Activated CD4-positive, alpha-beta memory T cell treated with anti-CD3 and anti-CD28 coated beads for 36 hours (primary cell): ENCODE measurements around the gene KAT7. TPM values are rescaled to one million over a fixed set of nuclear protein-coding genes. Genes with fewer than 3 reads are reported as not detected.
A peak's percentile ranks its signal among the peaks of the same experiment; 100 is the strongest.

ENCODE experiments used
- CTCF ChIA-PET: fragments of 350-600 bp; sonication (Branson Sonifier 250); formaldehyde crosslinking; loops from one replicate; lab custom pipeline; 2021; ENCODE audit warnings: antibody characterized with exemption, inconsistent platforms; lab: Charles Lee
- POLR2A ChIA-PET: fragments of 350-600 bp; sonication (Branson Sonifier 250); formaldehyde crosslinking; loops from one replicate; lab custom pipeline; 2021; ENCODE audit warnings: antibody characterized with exemption; lab: Charles Lee
- DNase-seq: peaks from one replicate; pipeline ENCODE4 v3.0.0-alpha.2; 2020
- H3K27ac Mint-ChIP-seq: one replicate; pipeline ENCODE4 v1.8.0; 2021; ENCODE audit warnings: mixed read lengths
- H3K27me3 Mint-ChIP-seq: one replicate; pipeline ENCODE4 v1.8.0; 2021; ENCODE audit warnings: mixed read lengths
- H3K36me3 Mint-ChIP-seq: one replicate; pipeline ENCODE4 v1.8.0; 2021; ENCODE audit warnings: mixed read lengths
- H3K4me1 Mint-ChIP-seq: one replicate; pipeline ENCODE4 v1.8.0; 2021; ENCODE audit warnings: low read depth, mixed read lengths
- H3K4me3 Mint-ChIP-seq: one replicate; pipeline ENCODE4 v1.8.0; 2021; ENCODE audit warnings: mild to moderate bottlenecking, mixed read lengths
- H3K9me3 Mint-ChIP-seq: one replicate; pipeline ENCODE4 v1.8.0; 2021; ENCODE audit warnings: mixed read lengths
- intact Hi-C: fragments of 100-400 bp; cut with micrococcal nuclease; formaldehyde crosslinking; loops from one replicate; pipeline ENCODE4 v1.15.1; 2023
- total RNA-seq, 2 experiments: library from RNA; stranded (reverse); gene quantifications; one replicate each; pipeline ENCODE4 v1.2.3, GENCODE V29; 2021

KAT7 gene
- total RNA-seq, 2 experiments from 2014 or later: 60.5 to 65.8 TPM

DNA sequence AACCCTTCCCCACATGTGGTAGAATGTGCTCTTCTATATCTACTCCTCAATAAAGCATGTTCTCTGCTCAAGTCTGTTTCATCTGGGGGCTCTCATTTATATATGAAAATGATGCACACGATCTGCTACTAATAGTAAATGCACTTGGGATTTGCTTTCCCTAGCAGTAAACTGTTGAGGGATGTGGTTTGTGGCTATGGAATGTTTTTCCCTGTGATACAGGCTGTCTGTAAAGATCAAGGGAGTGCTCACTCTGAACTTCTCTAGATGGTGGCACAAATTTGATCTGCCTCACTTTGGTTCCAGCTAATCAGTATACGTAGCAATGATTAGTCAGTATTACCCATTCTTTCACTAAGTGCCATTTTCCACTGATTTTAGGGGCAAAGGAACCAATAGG, 40.5 kb downstream of the KAT7 start:
- intact Hi-C loops: no loop called here
- Mint-ChIP-seq H3K36me3 (peaks cover 47% of the 10 kb centered on the region), H3K4me3 (no peak overlapping the region), H3K4me1 (no peaks in the 10 kb centered on the region), H3K27me3 (no peaks in the 10 kb centered on the region), H3K27ac (no peak overlapping the region), H3K9me3 (no peaks in the 10 kb centered on the region)
- no peak for DNase-seq
- CTCF ChIA-PET: interaction anchor here (1.2 kb wide), 1 partner anchor 167 kb away, joined by 3 read pairs; no protein-coding TSS in a partner anchor
- POLR2A ChIA-PET: no interaction called here

GRCh38 chr17:49830605-49831004, 42.1 kb downstream of the KAT7 start:
- no peaks in the 10 kb centered on the region for H3K27me3 Mint-ChIP-seq
- DNase-seq: no peak
- peaks cover 42% of the 10 kb centered on the region for H3K36me3 Mint-ChIP-seq
- no peaks in the 10 kb centered on the region for H3K9me3 Mint-ChIP-seq
- no peak overlapping the region for H3K4me3 Mint-ChIP-seq
- intact Hi-C loops: no loop called here
- H3K27ac Mint-ChIP-seq: no peak overlapping the region
- H3K4me1 Mint-ChIP-seq: no peaks in the 10 kb centered on the region
- POLR2A ChIA-PET: no interaction called here
- CTCF ChIA-PET: interaction anchor here (1.4 kb wide), 1 partner anchor 21 kb away, joined by 3 read pairs; no protein-coding TSS in a partner anchor

DNA sequence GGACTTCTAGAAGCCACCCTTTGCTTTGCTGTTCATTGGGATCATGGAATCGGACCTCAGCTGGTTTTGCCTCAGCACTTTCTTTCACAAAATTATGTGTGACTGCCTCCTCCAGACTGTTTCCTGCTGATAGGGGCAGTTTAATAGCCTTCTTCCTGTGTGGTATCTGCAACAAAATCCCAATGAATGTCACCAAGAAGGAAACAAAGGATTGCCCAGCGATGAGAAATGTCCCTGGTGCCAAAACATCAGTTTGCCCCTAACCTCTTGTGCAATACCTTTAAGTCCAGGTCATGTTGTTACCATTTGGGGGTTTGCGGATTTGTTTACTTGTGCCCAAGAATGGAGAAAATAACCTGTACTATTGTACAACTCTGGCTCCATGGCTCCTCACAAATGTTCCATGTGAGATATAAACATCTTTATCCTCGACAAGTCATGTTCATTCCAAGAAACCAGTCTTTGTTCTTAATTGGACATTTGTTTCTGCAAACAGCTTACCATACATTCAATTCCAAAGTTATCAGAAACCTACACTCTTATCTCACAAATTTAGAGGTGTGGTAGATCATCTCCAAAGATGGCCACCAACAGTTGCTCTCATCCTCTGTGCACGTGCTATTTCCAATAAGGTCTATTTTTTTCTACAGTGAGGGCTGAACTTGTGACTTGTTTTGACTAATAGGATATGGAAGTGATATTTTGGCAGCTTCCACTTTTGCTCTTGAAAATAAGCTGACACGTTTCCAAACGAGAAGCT, 44.5 kb downstream of the KAT7 start:
- H3K4me3 Mint-ChIP-seq: no peak overlapping the region
- ChIA-PET CTCF (interaction anchor here (1.4 kb wide), 1 partner anchor 165 kb away, joined by 3 read pairs; no protein-coding TSS in a partner anchor), POLR2A (interaction anchor here (0.7 kb wide), 1 partner anchor 11 kb away, joined by 3 read pairs; no protein-coding TSS in a partner anchor)
- no peak overlapping the region for H3K27ac Mint-ChIP-seq
- H3K36me3 Mint-ChIP-seq: peaks cover 24% of the 10 kb centered on the region
- H3K27me3 Mint-ChIP-seq: no peaks in the 10 kb centered on the region
- no peaks in the 10 kb centered on the region for H3K9me3 Mint-ChIP-seq
- no peaks in the 10 kb centered on the region for H3K4me1 Mint-ChIP-seq
- no peak for DNase-seq
- intact Hi-C loops: no loop called here

DNA sequence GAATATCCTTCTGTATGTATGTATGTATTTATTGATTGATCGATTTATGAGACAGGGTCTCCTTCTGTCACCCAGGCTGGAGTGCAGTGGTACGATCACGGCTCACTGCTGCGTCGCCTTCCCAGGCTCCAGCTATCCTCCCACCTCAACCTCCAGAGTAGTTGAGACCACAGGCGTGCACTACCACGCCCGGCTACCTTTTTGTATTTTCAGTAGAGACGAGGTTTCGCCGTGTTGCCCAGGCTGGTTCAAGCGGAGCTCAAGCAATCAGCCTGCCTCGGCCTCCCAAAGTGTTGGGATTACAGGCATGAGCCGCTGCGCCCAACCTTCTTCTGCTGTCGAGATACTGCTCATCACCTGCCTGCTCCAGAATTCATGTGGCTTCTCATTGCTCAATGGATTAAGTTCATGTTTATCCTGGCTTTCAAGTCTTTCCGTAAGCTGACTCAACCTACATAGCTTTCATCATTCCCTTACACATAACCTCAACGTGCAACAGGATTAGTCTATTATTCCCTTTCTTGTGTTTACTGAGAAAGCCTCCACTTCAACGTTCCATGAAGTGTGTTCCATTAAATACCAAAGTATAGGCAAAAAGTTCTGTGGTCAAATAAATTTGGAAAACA, 45.8 kb downstream of the KAT7 start:
- H3K36me3 Mint-ChIP-seq: peaks cover 19% of the 10 kb centered on the region
- ChIA-PET CTCF (interaction anchor here (1.2 to 1.4 kb wide), 2 partner anchors 164 to 278 kb away, joined by 3 read pairs; no protein-coding TSS in a partner anchor), POLR2A (no interaction called here)

GRCh38 chr17:49835472-49835871, 47.0 kb downstream of the KAT7 start:
- POLR2A ChIA-PET: no interaction called here
- CTCF ChIA-PET: no interaction called here
- Mint-ChIP-seq H3K27ac (no peak overlapping the region), H3K4me3 (no peak overlapping the region), H3K36me3 (peaks cover 19% of the 10 kb centered on the region), H3K9me3 (no peaks in the 10 kb centered on the region), H3K27me3 (no peaks in the 10 kb centered on the region), H3K4me1 (no peaks in the 10 kb centered on the region)
- intact Hi-C loops: no loop called here
- DNase-seq: no peak

More for the DNA sequence above, 45.8 kb downstream of the KAT7 start:
- no peaks in the 10 kb centered on the region for H3K9me3 Mint-ChIP-seq
- intact Hi-C loops: no loop called here
- H3K4me1 Mint-ChIP-seq: no peaks in the 10 kb centered on the region
- no peaks in the 10 kb centered on the region for H3K27me3 Mint-ChIP-seq
- no peak overlapping the region for H3K4me3 Mint-ChIP-seq
- DNase-seq: no peak
- H3K27ac Mint-ChIP-seq: no peak overlapping the region

DNA sequence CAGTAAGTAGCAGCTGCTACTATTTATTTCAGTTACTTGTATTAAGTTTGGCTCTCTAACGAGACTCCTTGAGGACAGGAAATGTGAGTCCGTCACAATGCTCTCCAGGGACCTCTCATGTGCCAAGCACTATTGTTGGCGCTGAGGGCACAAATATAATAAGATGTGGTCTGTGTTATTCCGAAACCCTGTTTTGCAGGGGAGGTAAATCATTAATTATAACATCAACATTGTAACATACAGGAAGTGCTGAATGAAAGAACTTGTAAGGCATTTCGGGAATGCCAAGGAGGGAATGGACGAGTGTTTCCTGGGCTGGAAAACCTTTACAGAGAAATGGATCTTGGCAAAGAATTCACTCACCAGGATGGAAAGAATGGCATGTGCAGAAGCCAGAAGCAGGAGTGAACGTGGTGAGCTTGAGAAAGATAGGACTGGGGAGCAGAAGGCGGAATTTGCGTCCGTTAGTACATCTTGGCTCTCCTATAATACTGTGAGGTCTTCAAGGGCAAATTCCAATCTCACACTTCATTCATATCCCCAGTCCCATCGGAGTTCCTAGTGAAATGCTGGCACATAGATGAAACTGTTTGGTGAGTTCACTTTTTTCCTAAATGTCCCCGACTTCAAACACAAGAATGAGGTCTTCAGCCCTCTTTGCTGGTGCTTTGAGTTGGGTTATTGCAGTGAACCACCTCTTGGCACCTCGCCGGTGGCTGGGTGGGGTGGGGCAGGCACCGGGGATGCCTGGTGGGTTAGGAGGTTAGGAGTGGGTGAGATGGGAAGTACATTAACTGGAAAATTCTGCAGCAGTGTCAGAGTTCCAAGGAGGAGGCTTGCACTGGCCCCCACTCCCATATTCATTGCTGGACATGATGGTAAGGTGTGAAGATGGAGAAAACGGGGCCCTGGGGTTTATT, 47.9 kb downstream of the KAT7 start:
- Mint-ChIP-seq H3K27me3 (no peaks in the 10 kb centered on the region), H3K36me3 (peaks cover 19% of the 10 kb centered on the region), H3K9me3 (no peaks in the 10 kb centered on the region), H3K4me1 (no peaks in the 10 kb centered on the region), H3K4me3 (no peak overlapping the region), H3K27ac (no peak overlapping the region)
- no peak for DNase-seq
- intact Hi-C loops: no loop called here
- POLR2A ChIA-PET: no interaction called here
- CTCF ChIA-PET: interaction anchor here (0.6 to 0.8 kb wide), 2 partner anchors 41 to 140 kb away, joined by 3 read pairs; no protein-coding TSS in a partner anchor

DNA sequence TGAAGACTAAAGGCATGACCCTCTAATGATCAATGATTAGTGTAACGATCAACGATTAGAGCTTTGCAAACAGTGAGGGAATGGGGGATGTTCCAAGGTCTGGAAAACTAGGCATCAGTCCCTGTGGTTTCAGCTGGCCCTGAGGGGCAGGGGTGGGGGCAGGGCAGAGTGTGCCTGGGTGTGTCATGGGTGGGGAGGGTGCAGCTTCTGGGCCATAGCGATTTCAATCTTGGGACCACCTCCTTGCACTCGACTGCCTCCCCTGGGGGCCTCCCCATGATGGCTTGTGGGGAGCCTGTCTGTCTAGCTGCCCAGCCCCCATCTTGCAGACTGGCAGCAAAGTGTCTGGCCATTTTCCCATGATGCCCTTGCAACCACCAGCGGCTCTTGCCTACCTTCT, 51.0 kb downstream of the KAT7 start:
- Mint-ChIP-seq H3K27me3 (no peaks in the 10 kb centered on the region), H3K9me3 (no peaks in the 10 kb centered on the region), H3K27ac (no peak overlapping the region), H3K4me1 (peaks cover 2% of the 10 kb centered on the region), H3K4me3 (no peak overlapping the region), H3K36me3 (peaks cover 4% of the 10 kb centered on the region)
- intact Hi-C loops: no loop called here
- POLR2A ChIA-PET: no interaction called here
- CTCF ChIA-PET: interaction anchor here (0.6 kb wide), 1 partner anchor 444 kb away, joined by 3 read pairs; no protein-coding TSS in a partner anchor
- DNase-seq: no peak

GRCh38 chr17:49841548-49841947, 53.1 kb downstream of the KAT7 start:
- no peak for DNase-seq
- Mint-ChIP-seq H3K9me3 (no peaks in the 10 kb centered on the region), H3K36me3 (peaks cover 1% of the 10 kb centered on the region), H3K27ac (no peak overlapping the region), H3K4me1 (peaks cover 12% of the 10 kb centered on the region), H3K4me3 (no peak overlapping the region), H3K27me3 (no peaks in the 10 kb centered on the region)
- ChIA-PET CTCF (interaction anchor here (1.0 kb wide), 1 partner anchor 111 kb away, joined by 3 read pairs; no protein-coding TSS in a partner anchor), POLR2A (no interaction called here)
- intact Hi-C loops: no loop called here

- Mint-ChIP-seq H3K4me3 (no peak overlapping the region), H3K36me3 (peaks cover 2% of the 10 kb centered on the region), H3K27ac (no peak overlapping the region), H3K27me3 (no peaks in the 10 kb centered on the region), H3K4me1 (peaks cover 12% of the 10 kb centered on the region), H3K9me3 (no peaks in the 10 kb centered on the region)
- DNase-seq: no peak
- ChIA-PET POLR2A (no interaction called here), CTCF (interaction anchor here (0.7 kb wide), 1 partner anchor 349 kb away, joined by 3 read pairs; no protein-coding TSS in a partner anchor)
- intact Hi-C loops: no loop called here
These were observed 53.9 kb downstream of the KAT7 start for GRCh38 chr17:49842371-49842770.

- ChIA-PET POLR2A (no interaction called here), CTCF (interaction anchor here (1.0 kb wide), 1 partner anchor 285 kb away, joined by 3 read pairs; no protein-coding TSS in a partner anchor)
- Mint-ChIP-seq H3K27me3 (no peaks in the 10 kb centered on the region), H3K9me3 (no peaks in the 10 kb centered on the region), H3K4me1 (peaks cover 12% of the 10 kb centered on the region), H3K4me3 (no peak overlapping the region), H3K36me3 (peaks cover 2% of the 10 kb centered on the region), H3K27ac (no peak overlapping the region)
- DNase-seq: no peak
- intact Hi-C loops: no loop called here
These were observed 54.4 kb downstream of the KAT7 start for GRCh38 chr17:49842846-49843245.

GRCh38 chr17:49843774-49844350, 55.4 kb downstream of the KAT7 start:
- H3K36me3 Mint-ChIP-seq: peaks cover 2% of the 10 kb centered on the region
- H3K4me3 Mint-ChIP-seq: no peak overlapping the region
- ChIA-PET CTCF (interaction anchor here (1.0 to 1.1 kb wide), 2 partner anchors 276 to 286 kb away, joined by 3 read pairs; no protein-coding TSS in a partner anchor), POLR2A (no interaction called here)
- no peak overlapping the region for H3K27ac Mint-ChIP-seq
- no peaks in the 10 kb centered on the region for H3K9me3 Mint-ChIP-seq
- no peaks in the 10 kb centered on the region for H3K27me3 Mint-ChIP-seq
- intact Hi-C loops: no loop called here
- peak; percentile 29 for DNase-seq
- H3K4me1 Mint-ChIP-seq: peaks cover 12% of the 10 kb centered on the region
